Peyer's patch (tissue), 4 donors: Measurements from ENCODE around the gene TCF4.

Source experiments
- CTCF ChIP-seq, 6 experiments: fragments of 450-650 bp in 4 of 6; fragments of 200-600 bp in 2 of 6; sonication (generic) in 1 of 6; IDR thresholded peaks; one replicate each; pipeline ENCODE4 v1.5.1; 2017 to 2019; ENCODE audit warnings: antibody characterized with exemption in 6 of 6, mild to moderate bottlenecking in 3 of 6, moderate library complexity in 1 of 6
- POLR2A ChIP-seq, 2 donors: fragments of 450-650 bp; IDR thresholded peaks; one replicate each; pipeline ENCODE4 v1.5.1; 2017; ENCODE audit warnings: antibody characterized with exemption in 2 of 2, mild to moderate bottlenecking in 2 of 2, moderate library complexity in 2 of 2

GRCh38 chr18:55486936-55487335 lies 101.1 kb downstream of the TCF4 start:
- TF ChIP-seq POLR2A (IDR thresholded peaks at IDR 0.05) (no peak), CTCF (IDR thresholded peaks at IDR 0.05) (no peak)
